Measurements from ENCODE around the gene ZNF839. TPM values are rescaled to one million over a fixed set of nuclear protein-coding genes. Genes with fewer than 3 reads are reported as not detected.
"Not testable (repeated sequence)": the region's sequence is repeated elsewhere in the genome, so short reads cannot be mapped to it uniquely, and the experiment has no call there.

The ZNF839 gene
- total RNA-seq, 1 experiment from 2014 or later: 4.6 TPM

- peak; percentile 74 for DNase-seq (ENCODE audit: low read depth)
These were observed 5.1 kb upstream of the ZNF839 start for GRCh38 chr14:102314242-102315011.

- peak; percentile 18 for DNase-seq (ENCODE audit: low read depth)
These were observed 4.4 kb upstream of the ZNF839 start for GRCh38 chr14:102315121-102315520.

DNA sequence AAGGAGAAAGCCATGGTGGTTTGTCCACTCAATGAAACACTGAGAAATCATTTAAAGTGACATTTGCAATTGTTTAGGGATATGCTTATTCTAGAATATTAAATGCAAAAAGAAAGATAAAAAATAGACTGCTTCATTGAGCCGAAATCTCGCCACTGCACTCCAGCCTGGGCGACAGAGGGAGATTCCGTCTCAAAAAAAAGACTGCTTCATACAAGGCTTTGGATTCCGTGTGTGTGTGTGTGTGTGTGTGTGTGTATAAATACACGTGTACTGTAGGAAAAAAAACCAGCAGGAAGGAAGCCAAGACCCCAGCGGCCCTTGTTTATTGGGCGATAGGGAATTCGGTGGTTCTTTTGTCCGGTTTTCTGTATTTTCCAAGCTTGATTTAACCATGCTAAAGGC lies 3.2 kb upstream of the ZNF839 start:
- DNase-seq (ENCODE audit: low read depth): peak; percentile 52

GRCh38 chr14:102316743-102317563 lies 2.6 kb upstream of the ZNF839 start:
- DNase-seq (ENCODE audit: low read depth): peak; percentile 82

GRCh38 chr14:102317564-102318248 lies 1.8 kb upstream of the ZNF839 start:
- DNase-seq (ENCODE audit: low read depth): peak; percentile 36

- DNase-seq (ENCODE audit: low read depth): no peak
These were observed 717 bp upstream of the ZNF839 start for GRCh38 chr14:102318781-102319276.

GRCh38 chr14:102320033-102320660 lies 601 bp downstream of the ZNF839 start:
- DNase-seq (ENCODE audit: low read depth): peak; percentile 34

- no peak for DNase-seq (ENCODE audit: low read depth)
These were observed 1.3 kb downstream of the ZNF839 start for GRCh38 chr14:102320671-102321455.

- DNase-seq (ENCODE audit: low read depth): no peak
These were observed 2.2 kb downstream of the ZNF839 start for GRCh38 chr14:102321456-102322422.

DNA sequence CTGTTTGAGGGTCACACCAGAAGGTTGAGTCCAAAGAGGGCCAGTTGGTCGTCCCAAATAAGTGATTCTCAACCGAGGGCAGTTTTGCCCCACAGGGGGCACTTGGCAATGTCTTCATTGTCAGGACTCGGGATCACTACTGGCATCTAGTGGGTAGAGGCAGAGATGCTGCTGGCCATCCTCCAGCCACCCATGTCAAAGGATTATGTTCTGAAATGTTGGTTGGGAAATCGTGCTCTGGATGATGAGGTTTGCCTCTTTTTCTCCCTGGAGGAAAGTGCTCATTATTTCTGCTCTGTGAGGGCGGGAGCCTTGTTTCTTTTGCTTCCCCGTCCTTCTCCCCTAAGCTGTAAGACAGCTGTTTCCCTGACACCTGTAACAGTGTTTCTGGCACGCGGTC lies 3.6 kb downstream of the ZNF839 start:
- peak; percentile 65 for DNase-seq (ENCODE audit: low read depth)

DNA sequence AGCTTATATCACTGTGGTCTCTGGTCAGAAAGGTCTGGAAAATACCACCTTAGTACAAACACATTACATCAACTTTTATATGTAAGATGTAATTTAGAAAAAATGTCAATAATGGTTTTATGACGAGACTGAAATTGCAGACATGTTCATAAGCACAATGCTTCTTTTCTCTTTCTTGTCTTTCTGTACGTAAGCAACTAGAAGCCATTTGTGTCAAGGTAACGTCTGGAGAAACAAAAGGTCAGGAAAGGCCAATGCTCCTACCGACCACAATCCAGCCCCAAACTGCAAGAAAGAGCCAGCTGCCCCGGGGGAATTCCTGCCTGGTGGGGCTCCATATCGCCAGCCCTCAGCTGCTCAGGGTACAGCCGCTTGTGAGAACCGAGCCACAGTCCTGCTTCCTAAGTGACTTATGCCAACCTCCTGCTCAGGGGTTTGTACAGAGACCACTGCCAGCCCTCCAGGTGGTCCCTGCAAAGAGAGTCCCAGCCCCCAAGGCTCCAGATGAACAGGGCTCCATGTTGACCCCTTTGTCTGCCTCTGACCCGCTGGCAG lies 6.3 kb downstream of the ZNF839 start:
- DNase-seq (ENCODE audit: low read depth): peak; percentile 36

GRCh38 chr14:102326583-102326982 lies 7.0 kb downstream of the ZNF839 start:
- no peak for DNase-seq (ENCODE audit: low read depth)

DNA sequence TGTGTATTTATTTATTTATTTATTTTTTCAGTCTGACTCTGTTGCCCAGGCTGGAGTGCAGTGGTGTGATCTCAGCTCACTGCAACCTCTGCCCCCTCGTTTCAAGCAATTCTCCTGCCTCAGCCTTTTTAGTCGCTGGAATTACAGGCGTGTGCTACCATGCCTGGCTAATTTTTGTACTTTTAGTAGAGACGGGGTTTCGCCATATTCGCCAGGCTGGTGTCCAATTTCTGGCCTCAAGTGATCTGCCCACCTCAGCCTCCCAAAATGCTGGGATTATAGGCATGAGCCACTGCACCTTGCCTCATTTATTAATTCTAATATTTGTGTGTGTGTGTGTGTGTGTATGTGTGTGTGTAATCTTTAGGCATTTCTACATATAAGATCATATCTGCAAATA lies 9.8 kb downstream of the ZNF839 start:
- DNase-seq (ENCODE audit: low read depth): not testable (repeated sequence)

GRCh38 chr14:102330806-102331205 lies 11.3 kb downstream of the ZNF839 start:
- no peak for DNase-seq (ENCODE audit: low read depth)

DNA sequence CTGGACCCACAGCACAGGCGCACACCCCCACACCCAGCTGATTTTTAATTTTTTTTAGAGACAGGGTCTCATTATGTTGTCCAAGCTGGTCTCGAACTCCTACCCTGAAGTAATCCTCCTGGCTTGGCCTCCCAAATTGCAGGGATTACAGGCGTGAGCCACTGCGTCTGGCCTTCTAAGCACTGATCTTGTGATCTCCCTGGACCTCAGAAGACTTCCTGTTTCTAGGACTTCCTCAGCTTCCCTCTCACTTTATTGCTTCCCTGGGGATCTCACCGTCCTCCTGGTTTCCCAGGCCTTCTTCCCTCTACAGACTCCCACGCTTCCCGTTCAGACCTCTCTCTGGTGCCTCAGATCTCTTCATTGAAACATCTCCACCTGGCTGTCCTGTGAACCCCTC lies 13.8 kb downstream of the ZNF839 start:
- no peak for DNase-seq (ENCODE audit: low read depth)

DNA sequence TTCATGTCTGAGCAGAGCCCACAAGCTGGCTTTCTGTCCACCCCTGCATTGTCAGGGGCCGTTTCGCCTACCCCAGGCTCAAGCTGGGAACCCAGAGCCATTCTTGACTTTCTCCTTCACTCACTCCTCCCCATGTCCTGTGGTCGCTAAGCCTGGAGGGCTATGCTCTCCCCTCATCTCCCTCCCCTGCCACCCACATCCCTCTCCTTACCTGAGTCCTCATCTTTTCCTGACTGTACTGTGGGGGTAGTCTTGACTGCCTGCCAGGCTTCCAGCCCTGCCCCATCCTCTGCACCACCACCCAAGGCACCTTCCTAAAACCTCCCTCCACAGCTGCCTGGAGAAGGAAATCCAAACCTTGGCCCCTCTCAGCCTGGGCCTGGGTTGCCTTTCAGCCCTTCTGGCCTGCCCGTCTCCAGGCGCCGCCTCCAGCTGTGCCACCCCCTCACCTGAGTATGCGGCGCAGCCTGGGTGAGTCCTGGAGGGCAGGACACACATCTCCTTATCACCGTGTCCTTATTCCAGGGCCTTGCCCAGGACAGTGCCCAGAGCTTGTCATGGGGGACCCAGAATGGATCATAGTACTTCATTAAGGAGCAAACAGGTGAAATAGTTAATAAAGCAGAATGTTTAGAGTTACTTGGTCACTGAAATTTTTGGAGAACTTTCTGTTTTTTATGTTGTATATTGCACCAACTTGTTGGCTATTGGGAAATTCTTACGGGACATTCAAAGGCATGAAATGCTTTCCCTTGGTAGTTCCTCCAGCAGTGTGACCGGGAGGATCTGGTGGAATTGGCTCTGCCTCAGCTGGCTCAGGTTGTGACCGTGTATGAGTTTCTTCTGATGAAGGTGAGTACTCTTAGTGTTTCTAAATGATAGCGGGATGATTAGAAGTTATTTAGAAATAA lies 14.5 kb downstream of the ZNF839 start:
- DNase-seq (ENCODE audit: low read depth): no peak

- DNase-seq (ENCODE audit: low read depth): no peak
These were observed 15.6 kb downstream of the ZNF839 start for GRCh38 chr14:102335163-102335562.

GRCh38 chr14:102338724-102339123 lies 19.2 kb downstream of the ZNF839 start:
- no peak for DNase-seq (ENCODE audit: low read depth)
